Naive thymus-derived CD8-positive, alpha-beta T cell (primary cell): ENCODE results near the gene IGF2BP1. TPM values are rescaled to one million over a fixed set of nuclear protein-coding genes. Genes with fewer than 3 reads are reported as not detected.

ENCODE experiments used
- ATAC-seq, 2 donors: fragments of 150-1000 bp; cut with Tn5 transposase in 1 of 2; sonication (Bioruptor Pico), chemical (Tn5 transposase) in 1 of 2; 1 replicate in 1 of 2; 2 replicates in 1 of 2; pipeline ENCODE4 v1.10.0; 2021; ENCODE audit warnings: mild to moderate bottlenecking in 2 of 2, moderate library complexity in 2 of 2
- POLR2A ChIA-PET: fragments of 350-600 bp; sonication (Branson Sonifier 250); formaldehyde crosslinking; loops from one replicate; lab custom pipeline; 2021; ENCODE audit warnings: antibody characterized with exemption; lab: Charles Lee
- DNase-seq, 10 donors: peaks; one replicate each; pipeline versions ENCODE4 v3.0.0 to v3.0.0-alpha.2; 2020 to 2022
- H3K27ac Mint-ChIP-seq, 10 donors: one replicate each; pipeline ENCODE4 v1.8.0; 2020 to 2022; ENCODE audit warnings: mild to moderate bottlenecking in 10 of 10, mixed read lengths in 10 of 10, moderate library complexity in 4 of 10, inconsistent platforms in 1 of 10
- H3K27me3 Mint-ChIP-seq, 5 donors: one replicate each; pipeline ENCODE4 v1.8.0; 2021 to 2022; ENCODE audit warnings: mixed read lengths in 5 of 5
- H3K36me3 Mint-ChIP-seq, 3 donors: one replicate each; pipeline ENCODE4 v1.8.0; 2020 to 2022; ENCODE audit warnings: mixed read lengths in 3 of 3, mild to moderate bottlenecking in 2 of 3, inconsistent platforms in 1 of 3
- H3K4me1 Mint-ChIP-seq, 4 donors: one replicate each; pipeline ENCODE4 v1.8.0; 2021 to 2022; ENCODE audit warnings: mixed read lengths in 4 of 4
- H3K4me3 Mint-ChIP-seq, 10 donors: one replicate each; pipeline ENCODE4 v1.8.0; 2020 to 2022; ENCODE audit warnings: mild to moderate bottlenecking in 10 of 10, mixed read lengths in 10 of 10, moderate library complexity in 6 of 10, inconsistent platforms in 1 of 10
- H3K9me3 Mint-ChIP-seq, 9 donors: one replicate each; pipeline ENCODE4 v1.8.0; 2020 to 2022; ENCODE audit warnings: mixed read lengths in 9 of 9, mild to moderate bottlenecking in 3 of 9, inconsistent platforms in 1 of 9, moderate library complexity in 1 of 9
- polyA plus RNA-seq, 3 donors: library from polyadenylated mRNA; unstranded; fragments of 300-500 nt; fragmentation: Illumina TruSeq; gene quantifications; one replicate each; pipeline ENCODE4 v1.2.3, GENCODE V29; 2021
- total RNA-seq, 8 experiments: library from RNA in 2 of 8; stranded (reverse) in 2 of 8; gene quantifications; one replicate each; pipeline ENCODE4 v1.2.3 and lab custom pipeline; 2021 to 2026

Gene IGF2BP1
- total and polyA plus RNA-seq, 5 experiments from 2014 or later, result not detected

DNA sequence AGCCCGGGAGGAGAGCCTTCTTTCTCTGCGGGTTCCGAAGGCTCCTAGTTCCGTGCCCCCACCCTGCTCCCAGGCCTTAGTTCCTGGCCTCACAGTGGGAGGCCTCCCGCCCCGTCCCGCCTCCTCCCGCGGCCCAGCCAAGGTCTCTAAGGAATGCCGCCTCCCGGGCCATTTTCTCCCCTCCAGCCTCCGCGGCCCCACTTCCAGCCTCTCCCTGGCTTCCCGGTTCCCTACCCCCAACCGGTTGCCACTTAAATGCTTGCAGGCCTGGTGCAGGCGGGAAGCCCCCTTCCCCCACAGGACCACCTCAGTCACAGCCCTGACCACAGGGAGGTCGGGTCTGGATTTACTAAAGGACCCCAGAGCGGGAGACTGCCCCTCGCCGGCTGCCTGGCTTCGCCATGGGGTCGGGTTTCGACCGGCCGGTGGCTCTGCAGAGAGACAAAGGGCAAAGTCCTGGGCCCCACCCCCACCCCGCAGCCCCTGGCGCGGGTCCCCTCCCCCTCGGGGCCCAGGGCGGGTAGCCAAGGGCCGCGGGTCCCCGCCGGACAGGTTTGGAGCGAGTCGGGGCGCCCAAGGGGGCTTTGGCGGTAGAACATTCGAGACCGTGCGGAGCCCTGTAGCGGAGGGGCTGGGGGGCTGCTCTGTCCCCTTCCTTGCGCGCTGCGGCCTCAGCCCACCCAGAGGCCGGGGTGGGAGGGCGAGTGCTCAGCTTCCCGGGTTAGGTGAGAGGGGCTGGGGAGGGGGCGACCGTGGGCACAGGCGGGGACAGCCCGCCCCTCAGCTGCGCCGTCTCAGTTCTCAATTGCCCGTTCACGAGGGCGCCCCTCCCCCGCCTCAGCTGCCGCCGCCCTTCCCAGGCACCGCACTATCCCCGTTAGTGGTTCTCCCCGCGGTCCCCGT is 16.4 kb downstream of the IGF2BP1 start:
- POLR2A ChIA-PET, result no interaction called here
- Mint-ChIP-seq H3K36me3 (no peaks in the 10 kb centered on the region), H3K4me3 (peak overlapping the region in 2 of 10 donors; percentile 66 to 68), H3K4me1 (peaks cover 0 to 4% (median 3%) of the 10 kb centered on the region in 4 donors), H3K27ac (no peak overlapping the region), H3K9me3 (no peaks in the 10 kb centered on the region), H3K27me3 (peaks cover 38 to 82% (median 63%) of the 10 kb centered on the region in 5 donors)
- DNase-seq (no peak), ATAC-seq (no peak)

DNA sequence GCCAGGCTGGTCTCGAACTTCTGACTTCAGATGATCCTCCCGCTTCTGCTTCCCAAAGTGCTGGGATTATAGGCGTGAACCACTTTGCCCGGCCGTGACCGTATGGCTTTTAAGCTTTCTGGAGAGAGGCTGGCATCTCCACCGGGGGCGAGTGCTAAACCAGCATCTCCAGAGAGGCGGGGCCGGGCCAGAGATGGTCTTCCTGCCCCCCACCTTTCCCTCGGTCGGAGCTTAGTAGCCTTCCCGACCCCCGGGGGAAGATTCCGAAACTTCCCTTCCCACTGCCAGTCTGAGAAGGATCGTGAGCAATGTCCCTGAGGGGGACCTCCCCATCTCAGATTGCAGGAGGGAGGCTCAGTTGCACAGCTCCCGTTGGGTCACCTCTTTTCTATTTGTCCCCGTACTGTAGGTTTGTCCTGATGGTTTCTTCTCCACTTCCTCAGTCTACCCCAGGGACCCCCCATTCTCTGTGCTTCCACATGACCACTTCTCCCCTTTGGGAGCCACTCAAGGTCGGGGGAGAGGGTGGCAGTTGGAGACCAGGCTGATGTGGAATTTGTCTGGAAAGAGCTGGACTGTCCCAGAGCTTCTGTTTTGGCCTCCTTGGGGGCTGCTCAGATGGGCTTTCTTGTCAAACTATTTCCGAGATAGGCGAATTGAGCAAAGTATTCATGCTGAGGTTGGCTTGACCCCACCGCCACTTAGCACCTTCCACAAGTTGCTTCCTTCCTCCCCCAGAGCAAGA is 18.2 kb downstream of the IGF2BP1 start:
- H3K27ac Mint-ChIP-seq, result no peak overlapping the region
- H3K4me1 Mint-ChIP-seq, result peaks cover 0 to 4% (median 3%) of the 10 kb centered on the region in 4 donors
- H3K36me3 Mint-ChIP-seq, result no peaks in the 10 kb centered on the region
- DNase-seq, result no peak
- H3K27me3 Mint-ChIP-seq, result peaks cover 34 to 75% (median 58%) of the 10 kb centered on the region in 5 donors
- no peaks in the 10 kb centered on the region for H3K9me3 Mint-ChIP-seq
- ATAC-seq, result no peak
- H3K4me3 Mint-ChIP-seq, result peak overlapping the region in 1 of 10 donors; percentile 68
- POLR2A ChIA-PET, result interaction anchor here (0.6 kb wide), 1 partner anchor 1060 kb away, joined by 3 read pairs; no protein-coding TSS in a partner anchor

DNA sequence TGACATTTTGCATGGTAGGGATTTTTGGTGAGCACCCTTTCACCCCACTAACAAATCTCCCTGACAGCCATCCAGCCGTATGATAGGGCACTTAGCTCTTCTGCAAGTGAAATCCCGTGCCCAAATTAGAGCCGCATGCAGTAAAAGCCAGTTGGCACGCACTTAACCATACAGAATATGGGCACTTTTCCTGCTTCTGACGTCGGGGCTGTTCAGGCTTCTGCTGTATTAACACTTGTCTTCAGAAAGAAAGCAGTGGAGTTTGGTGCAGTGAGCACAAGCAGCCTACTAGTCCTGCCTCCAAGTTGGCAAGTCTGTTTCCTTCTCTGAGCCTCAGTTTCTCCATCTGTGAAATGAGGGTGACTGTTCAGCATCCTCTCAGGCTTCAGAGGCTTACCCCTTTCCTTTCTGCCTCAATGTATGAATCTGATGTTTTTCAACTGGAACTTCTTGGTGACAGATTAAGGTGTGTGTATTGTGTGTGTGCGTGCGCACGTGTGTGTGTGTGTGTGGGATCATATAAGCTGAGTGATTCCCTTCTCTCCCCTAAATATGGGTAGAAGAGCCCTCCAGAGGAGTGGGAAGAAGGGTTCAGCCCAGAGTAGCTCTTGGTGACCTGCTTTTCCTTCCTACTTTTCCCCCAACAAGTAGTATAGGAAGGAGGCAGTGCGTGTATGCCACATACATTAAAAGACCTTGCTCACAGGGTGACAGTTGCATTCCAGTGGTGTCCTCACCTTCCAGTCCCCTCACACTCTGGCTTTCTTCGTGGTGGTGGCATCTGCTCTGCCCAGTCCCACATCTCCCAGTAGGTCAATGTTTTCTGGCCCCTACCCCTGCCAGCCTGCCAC is 19.0 kb downstream of the IGF2BP1 start:
- Mint-ChIP-seq H3K27me3 (peaks cover 32 to 73% (median 53%) of the 10 kb centered on the region in 5 donors), H3K4me1 (peaks cover 0 to 4% (median 3%) of the 10 kb centered on the region in 4 donors), H3K27ac (peak overlapping the region in 1 of 10 donors; percentile 26), H3K9me3 (no peaks in the 10 kb centered on the region), H3K4me3 (no peak overlapping the region), H3K36me3 (no peaks in the 10 kb centered on the region)
- DNase-seq, result no peak
- POLR2A ChIA-PET, result no interaction called here
- no peak for ATAC-seq

DNA sequence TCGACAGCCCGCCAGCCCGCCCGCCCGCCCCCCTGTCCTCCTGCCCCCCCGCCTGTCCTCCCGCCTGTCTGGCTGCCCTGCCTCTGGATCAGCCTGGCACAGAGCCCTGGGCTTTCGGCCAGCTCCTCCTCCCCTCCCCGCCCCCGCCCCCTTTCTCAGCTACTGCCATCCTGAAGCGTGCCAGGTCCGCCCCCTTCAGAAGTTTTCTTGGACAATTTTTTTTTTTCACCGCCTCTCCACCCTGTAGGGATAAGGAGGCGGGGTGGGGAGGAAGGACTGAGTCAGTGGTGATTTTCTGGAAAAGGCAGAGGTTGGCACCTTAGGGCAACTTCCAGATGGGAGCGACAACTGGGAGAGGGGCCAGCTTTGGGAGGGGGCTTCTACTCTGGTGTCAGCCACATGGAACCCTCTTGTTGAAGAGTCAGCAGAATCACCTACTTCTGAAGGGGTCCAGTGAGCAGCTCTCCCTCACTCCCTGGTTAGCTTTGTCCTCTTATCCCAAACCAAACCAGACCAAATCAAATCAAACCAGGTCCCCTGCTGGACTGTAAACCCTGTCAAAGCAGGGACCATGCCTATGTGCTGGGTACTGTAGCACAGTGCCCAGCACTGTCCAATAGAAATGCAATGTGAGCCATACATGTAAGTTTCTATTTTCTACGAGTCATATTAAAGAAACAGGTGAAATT is 19.7 kb downstream of the IGF2BP1 start:
- peaks cover 32 to 65% (median 48%) of the 10 kb centered on the region in 5 donors for H3K27me3 Mint-ChIP-seq

GRCh38 chr17:49018116-49018612 is 21.0 kb downstream of the IGF2BP1 start:
- H3K27ac Mint-ChIP-seq, result no peak overlapping the region
- DNase-seq, result no peak
- H3K9me3 Mint-ChIP-seq, result no peaks in the 10 kb centered on the region
- no peaks in the 10 kb centered on the region for H3K36me3 Mint-ChIP-seq
- peaks cover 0 to 4% (median 3%) of the 10 kb centered on the region in 4 donors for H3K4me1 Mint-ChIP-seq
- peaks cover 22 to 53% (median 37%) of the 10 kb centered on the region in 5 donors for H3K27me3 Mint-ChIP-seq
- ATAC-seq, result no peak
- H3K4me3 Mint-ChIP-seq, result no peak overlapping the region
- POLR2A ChIA-PET, result no interaction called here

More for the DNA sequence above, 19.7 kb downstream of the IGF2BP1 start:
- no peaks in the 10 kb centered on the region for H3K9me3 Mint-ChIP-seq
- no peak for DNase-seq
- no peaks in the 10 kb centered on the region for H3K36me3 Mint-ChIP-seq
- peaks cover 0 to 4% (median 3%) of the 10 kb centered on the region in 4 donors for H3K4me1 Mint-ChIP-seq
- no peak for ATAC-seq
- no peak overlapping the region for H3K4me3 Mint-ChIP-seq
- POLR2A ChIA-PET, result no interaction called here
- H3K27ac Mint-ChIP-seq, result peak overlapping the region in 1 of 10 donors; percentile 26

GRCh38 chr17:49018748-49019147 is 21.6 kb downstream of the IGF2BP1 start:
- no peak overlapping the region for H3K4me3 Mint-ChIP-seq
- ATAC-seq, result no peak
- H3K4me1 Mint-ChIP-seq, result peaks cover 0 to 4% (median 3%) of the 10 kb centered on the region in 4 donors
- H3K36me3 Mint-ChIP-seq, result no peaks in the 10 kb centered on the region
- POLR2A ChIA-PET, result no interaction called here
- peaks cover 22 to 52% (median 34%) of the 10 kb centered on the region in 5 donors for H3K27me3 Mint-ChIP-seq
- no peak overlapping the region for H3K27ac Mint-ChIP-seq
- DNase-seq, result no peak
- H3K9me3 Mint-ChIP-seq, result no peaks in the 10 kb centered on the region

- Mint-ChIP-seq H3K27ac (no peak overlapping the region), H3K4me3 (no peak overlapping the region), H3K36me3 (no peaks in the 10 kb centered on the region), H3K9me3 (no peaks in the 10 kb centered on the region), H3K4me1 (no peaks in the 10 kb centered on the region), H3K27me3 (peaks cover 17 to 45% (median 32%) of the 10 kb centered on the region in 5 donors)
- no peak for ATAC-seq
- POLR2A ChIA-PET, result no interaction called here
- DNase-seq, result no peak
Observed at GRCh38 chr17:49020609-49021008, 23.4 kb downstream of the IGF2BP1 start.

- POLR2A ChIA-PET, result interaction anchor here (0.6 kb wide), 1 partner anchor 82 kb away, joined by 3 read pairs; no protein-coding TSS in a partner anchor
Observed at GRCh38 chr17:49021095-49021767, 24.0 kb downstream of the IGF2BP1 start.

GRCh38 chr17:49021768-49022103 is 24.6 kb downstream of the IGF2BP1 start:
- no peaks in the 10 kb centered on the region for H3K9me3 Mint-ChIP-seq
- POLR2A ChIA-PET, result interaction anchor here (0.6 kb wide), 1 partner anchor 82 kb away, joined by 3 read pairs; no protein-coding TSS in a partner anchor
- DNase-seq (no peak), ATAC-seq (no peak)
- peaks cover 0 to 4% (median 0%) of the 10 kb centered on the region in 4 donors for H3K4me1 Mint-ChIP-seq
- no peaks in the 10 kb centered on the region for H3K36me3 Mint-ChIP-seq
- peaks cover 9 to 41% (median 23%) of the 10 kb centered on the region in 5 donors for H3K27me3 Mint-ChIP-seq
- H3K27ac Mint-ChIP-seq, result no peak overlapping the region
- H3K4me3 Mint-ChIP-seq, result no peak overlapping the region

More at GRCh38 chr17:49021095-49021767, 24.0 kb downstream of the IGF2BP1 start:
- Mint-ChIP-seq H3K4me3 (no peak overlapping the region), H3K36me3 (no peaks in the 10 kb centered on the region), H3K27me3 (peaks cover 11 to 45% (median 26%) of the 10 kb centered on the region in 5 donors), H3K4me1 (no peaks in the 10 kb centered on the region), H3K27ac (no peak overlapping the region), H3K9me3 (no peaks in the 10 kb centered on the region)
- ATAC-seq (no peak), DNase-seq (no peak)

DNA sequence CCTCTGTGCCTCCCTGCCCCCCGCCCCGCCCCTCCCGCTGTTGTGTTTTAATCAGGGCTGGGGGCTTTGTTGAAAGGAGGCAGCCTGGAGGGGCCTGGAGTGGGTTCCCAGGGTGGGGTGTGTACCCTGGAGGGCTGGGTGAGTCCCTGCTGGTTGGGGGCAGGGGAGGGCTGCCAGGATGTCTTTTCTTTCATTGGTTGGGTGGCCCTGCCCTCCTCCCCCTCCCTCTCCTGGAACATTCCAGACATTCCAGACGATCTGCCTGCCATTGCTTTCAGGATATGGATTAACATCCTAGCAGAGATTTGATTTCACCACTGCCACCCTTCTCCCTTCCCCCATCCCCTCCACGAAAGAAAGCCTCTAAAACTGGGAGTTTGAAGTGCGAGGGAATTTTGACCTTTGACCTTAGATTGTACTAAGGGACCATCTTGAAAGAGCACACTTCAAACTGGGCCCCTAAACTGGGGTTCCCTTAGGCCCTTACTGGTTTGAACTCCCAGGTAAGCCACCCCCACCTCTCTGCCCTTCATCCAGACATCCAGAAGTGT is 25.3 kb downstream of the IGF2BP1 start:
- H3K9me3 Mint-ChIP-seq, result no peaks in the 10 kb centered on the region
- no peak overlapping the region for H3K27ac Mint-ChIP-seq
- DNase-seq (no peak), ATAC-seq (no peak)
- peaks cover 0 to 6% (median 0%) of the 10 kb centered on the region in 4 donors for H3K4me1 Mint-ChIP-seq
- H3K36me3 Mint-ChIP-seq, result no peaks in the 10 kb centered on the region
- H3K27me3 Mint-ChIP-seq, result peaks cover 8 to 36% (median 19%) of the 10 kb centered on the region in 5 donors
- no peak overlapping the region for H3K4me3 Mint-ChIP-seq
- POLR2A ChIA-PET, result interaction anchor here (0.5 kb wide), 1 partner anchor 159 kb away, joined by 5 read pairs; no protein-coding TSS in a partner anchor

DNA sequence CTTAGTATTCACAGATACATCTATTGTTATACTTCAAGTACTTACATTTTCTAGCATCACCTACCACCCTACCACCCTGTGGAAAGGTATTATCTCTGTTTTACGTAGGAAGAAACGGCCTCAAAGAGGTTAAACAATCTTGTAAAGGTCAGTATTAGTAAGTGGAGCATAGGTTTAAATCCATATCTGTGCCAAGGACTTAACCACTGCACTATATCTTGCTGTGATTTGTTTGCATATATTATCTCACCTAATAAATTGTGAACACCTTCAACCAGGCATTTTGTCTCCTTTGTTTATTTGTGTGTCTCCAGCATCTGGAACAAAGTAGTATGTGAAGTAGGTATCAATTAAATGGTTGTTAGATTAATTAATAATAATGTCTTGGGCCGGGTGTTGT is 27.3 kb downstream of the IGF2BP1 start:
- Mint-ChIP-seq H3K36me3 (no peaks in the 10 kb centered on the region), H3K27me3 (peaks cover 6 to 36% (median 15%) of the 10 kb centered on the region in 5 donors), H3K27ac (no peak overlapping the region), H3K9me3 (no peaks in the 10 kb centered on the region), H3K4me1 (peaks cover 0 to 6% (median 0%) of the 10 kb centered on the region in 4 donors), H3K4me3 (no peak overlapping the region)
- ATAC-seq (no peak), DNase-seq (no peak)
- POLR2A ChIA-PET, result interaction anchor here (0.6 kb wide), 1 partner anchor 10 kb away, joined by 4 read pairs; no protein-coding TSS in a partner anchor
